Left forelimb (tissue), 1 donor: ENCODE data around the gene SPRR2F.

Experiments
- DNase-seq: peaks from one replicate; pipeline ENCODE4 v3.0.0-alpha.2; 2018; ENCODE audit warnings: low spot score

Gene SPRR2F

GRCh38 chr1:153072806-153073726 is 40.2 kb downstream of the SPRR2F start:
- DNase-seq: no peak

- no peak for DNase-seq
These were observed 41.8 kb downstream of the SPRR2F start, which contains the start of gene SPRR2B for GRCh38 chr1:153071511-153071910. SPRR2B (minus strand) TSS chr1:153071611; CDS start chr1:153070839, 772 bp downstream.

GRCh38 chr1:153070243-153070642 is 43.1 kb downstream of the SPRR2F start:
- no peak for DNase-seq
